HG03354 (cell line): ENCODE data around the gene CFAP46.

Experiments
- ATAC-seq: cut with Tn5 transposase; IDR thresholded peaks from one replicate; pipeline ENCODE4 v1.9.1; 2021; ENCODE audit warnings: mild to moderate bottlenecking; ENCODE audit not compliant: unreplicated experiment, poor library complexity, severe bottlenecking

Gene CFAP46

GRCh38 chr10:132873395-132873794 is 69.0 kb downstream of the CFAP46 start:
- no peak for ATAC-seq

- ATAC-seq, result no peak
Observed at GRCh38 chr10:132872658-132873057, 69.7 kb downstream of the CFAP46 start.

GRCh38 chr10:132870426-132870825 is 71.9 kb downstream of the CFAP46 start:
- no peak for ATAC-seq

GRCh38 chr10:132869621-132870020 is 72.7 kb downstream of the CFAP46 start:
- no peak for ATAC-seq

GRCh38 chr10:132868995-132869394 is 73.4 kb downstream of the CFAP46 start:
- no peak for ATAC-seq

GRCh38 chr10:132867801-132868644 is 74.3 kb downstream of the CFAP46 start:
- no peak for ATAC-seq

- ATAC-seq, result no peak
Observed at GRCh38 chr10:132866601-132867381, 75.6 kb downstream of the CFAP46 start.

GRCh38 chr10:132865851-132866600 is 76.3 kb downstream of the CFAP46 start:
- ATAC-seq, result no peak

GRCh38 chr10:132865171-132865631 is 77.2 kb downstream of the CFAP46 start:
- ATAC-seq, result no peak

GRCh38 chr10:132862485-132863420 is 79.6 kb downstream of the CFAP46 start:
- ATAC-seq, result no peak

GRCh38 chr10:132861884-132862461 is 80.4 kb downstream of the CFAP46 start:
- no peak for ATAC-seq

- ATAC-seq, result no peak
Observed at GRCh38 chr10:132861116-132861691, 81.2 kb downstream of the CFAP46 start.

- ATAC-seq, result no peak
Observed at GRCh38 chr10:132860532-132860931, 81.8 kb downstream of the CFAP46 start.

- ATAC-seq, result no peak
Observed at GRCh38 chr10:132859084-132859855, 83.1 kb downstream of the CFAP46 start.

GRCh38 chr10:132858121-132859081 is 84.0 kb downstream of the CFAP46 start:
- no peak for ATAC-seq

GRCh38 chr10:132856869-132857524 is 85.4 kb downstream of the CFAP46 start:
- no peak for ATAC-seq
